DMS53 treated with DMSO at 0.1 percent for 48 hours (cell line): ENCODE data around the gene CDC45.

Source experiments
- DNase-seq: peaks from one replicate; lab custom pipeline; 2025; ENCODE audit not compliant: unreplicated experiment; lab: John Stamatoyannopoulos, UW

The CDC45 gene

GRCh38 chr22:19510919-19511341 lies 31.2 kb downstream of the CDC45 start:
- DNase-seq = no peak

DNA sequence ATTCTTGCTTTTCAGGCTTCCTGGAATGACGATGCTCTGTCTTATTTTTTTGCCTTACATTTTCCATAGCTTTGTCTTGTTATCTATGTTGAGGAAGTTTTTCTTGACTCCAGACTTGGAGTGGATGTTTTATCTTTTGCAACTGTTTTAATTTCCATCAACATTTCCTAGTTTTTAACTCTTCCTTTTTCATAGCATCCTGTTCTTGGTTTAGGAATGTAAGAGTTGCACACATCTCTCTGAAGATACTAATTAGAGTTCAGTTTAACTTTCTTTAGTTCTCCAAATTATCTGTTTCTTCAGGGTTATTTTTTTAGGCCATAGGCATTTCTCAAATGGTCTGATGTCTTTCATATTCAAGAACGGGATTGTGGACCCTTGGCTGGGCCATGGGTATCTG lies 34.1 kb downstream of the CDC45 start:
- DNase-seq = no peak

- DNase-seq = peak; percentile 17
These were observed 35.3 kb downstream of the CDC45 start for GRCh38 chr22:19514831-19515565.

GRCh38 chr22:19515654-19516377 lies 36.1 kb downstream of the CDC45 start:
- DNase-seq = no peak

DNA sequence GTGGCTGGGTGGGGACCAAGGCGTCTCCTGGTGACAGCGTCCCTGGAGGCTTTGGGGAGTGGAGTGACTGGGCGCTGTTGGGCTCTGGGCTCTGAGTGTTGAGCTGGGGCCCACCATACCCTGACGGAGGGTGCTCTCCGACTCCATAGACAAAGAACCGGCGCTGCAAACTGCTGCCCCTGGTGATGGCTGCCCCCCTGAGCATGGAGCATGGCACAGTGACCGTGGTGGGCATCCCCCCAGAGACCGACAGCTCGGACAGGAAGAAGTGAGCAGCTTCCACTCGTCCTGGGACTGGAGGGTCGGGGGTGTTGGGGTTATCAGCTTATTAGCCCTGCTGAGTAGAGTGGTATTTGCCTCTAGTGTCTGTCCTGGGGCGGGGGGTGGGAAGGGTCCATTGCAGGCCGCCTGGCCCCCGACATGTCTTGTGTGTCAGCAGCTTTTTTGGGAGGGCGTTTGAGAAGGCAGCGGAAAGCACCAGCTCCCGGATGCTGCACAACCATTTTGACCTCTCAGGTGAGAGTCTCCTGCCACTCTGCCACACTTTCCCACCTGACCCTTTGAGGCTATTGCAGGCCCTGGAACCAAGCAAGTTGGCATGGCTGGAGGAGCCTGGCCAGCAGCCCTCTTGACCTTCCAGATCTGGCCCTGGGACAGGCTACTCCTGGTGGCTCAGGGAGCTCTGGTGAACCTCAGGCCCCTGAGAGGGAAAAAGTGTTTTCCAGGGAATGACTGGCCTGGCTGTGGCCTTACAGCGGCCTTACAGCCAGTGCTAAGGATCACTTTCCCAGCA lies 36.9 kb downstream of the CDC45 start:
- DNase-seq = no peak

- DNase-seq = no peak
These were observed 37.4 kb downstream of the CDC45 start for GRCh38 chr22:19517171-19517500.

GRCh38 chr22:19517919-19518611 lies 38.3 kb downstream of the CDC45 start:
- DNase-seq = no peak

GRCh38 chr22:19518635-19519034 lies 38.9 kb downstream of the CDC45 start:
- DNase-seq = no peak

- DNase-seq = no peak
These were observed 39.6 kb downstream of the CDC45 start for GRCh38 chr22:19519041-19519926.

GRCh38 chr22:19520007-19520406 lies 40.3 kb downstream of the CDC45 start:
- no peak for DNase-seq

- DNase-seq = no peak
These were observed 41.0 kb downstream of the CDC45 start for GRCh38 chr22:19520566-19521305.

DNA sequence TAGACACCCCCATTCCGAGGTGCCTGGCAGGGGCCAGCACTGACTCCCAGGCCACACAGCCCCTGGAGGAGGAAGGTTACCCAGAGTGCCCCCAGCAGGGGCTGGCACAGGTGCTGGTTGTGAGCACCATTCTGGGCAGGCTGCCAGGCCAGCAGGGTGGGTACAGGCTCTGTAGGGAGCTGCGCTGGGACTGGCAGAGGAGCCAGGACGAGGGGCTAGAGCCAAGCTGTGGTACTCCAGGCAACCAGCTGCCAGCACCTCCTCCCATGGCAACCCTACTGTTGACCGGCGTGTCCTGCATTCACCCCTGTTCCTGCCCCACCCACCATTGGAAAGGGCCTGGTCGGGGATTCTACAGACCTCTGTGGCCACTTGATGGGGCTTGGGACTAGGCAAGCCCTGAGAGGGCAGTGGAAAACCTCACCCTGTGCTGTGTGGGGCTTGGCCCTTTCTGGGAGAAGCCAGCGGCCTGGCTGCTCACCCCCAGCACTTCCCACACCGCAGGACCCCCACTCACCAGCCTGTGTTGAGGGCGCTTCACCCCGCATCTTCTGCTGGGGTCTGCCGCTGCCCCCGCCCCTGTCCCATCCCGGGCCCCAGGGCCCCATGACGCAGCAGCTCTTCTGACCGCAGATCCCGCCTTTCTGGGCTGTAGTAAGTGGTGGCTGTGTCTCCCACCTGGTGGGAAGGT lies 42.6 kb downstream of the CDC45 start:
- DNase-seq = no peak

DNA sequence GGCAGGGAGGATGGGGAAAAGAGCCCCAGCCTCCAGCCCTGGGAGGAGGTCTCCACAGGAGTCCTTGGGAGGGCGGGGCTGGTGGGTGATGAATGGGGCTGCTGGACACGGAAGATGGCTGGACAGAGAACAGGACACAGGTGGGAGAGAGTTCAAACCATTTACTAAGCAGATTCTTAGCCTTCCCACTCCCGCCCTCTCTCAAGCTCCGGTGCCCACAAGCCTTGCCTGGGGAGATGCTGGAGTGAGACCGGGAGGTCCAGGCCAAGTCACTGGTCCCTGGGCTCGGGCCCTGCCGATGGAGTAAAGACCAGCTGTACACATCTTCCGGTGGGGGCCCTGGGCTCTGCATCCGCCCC lies 43.1 kb downstream of the CDC45 start:
- no peak for DNase-seq

- DNase-seq = no peak
These were observed 43.8 kb downstream of the CDC45 start for GRCh38 chr22:19523240-19524169.

DNA sequence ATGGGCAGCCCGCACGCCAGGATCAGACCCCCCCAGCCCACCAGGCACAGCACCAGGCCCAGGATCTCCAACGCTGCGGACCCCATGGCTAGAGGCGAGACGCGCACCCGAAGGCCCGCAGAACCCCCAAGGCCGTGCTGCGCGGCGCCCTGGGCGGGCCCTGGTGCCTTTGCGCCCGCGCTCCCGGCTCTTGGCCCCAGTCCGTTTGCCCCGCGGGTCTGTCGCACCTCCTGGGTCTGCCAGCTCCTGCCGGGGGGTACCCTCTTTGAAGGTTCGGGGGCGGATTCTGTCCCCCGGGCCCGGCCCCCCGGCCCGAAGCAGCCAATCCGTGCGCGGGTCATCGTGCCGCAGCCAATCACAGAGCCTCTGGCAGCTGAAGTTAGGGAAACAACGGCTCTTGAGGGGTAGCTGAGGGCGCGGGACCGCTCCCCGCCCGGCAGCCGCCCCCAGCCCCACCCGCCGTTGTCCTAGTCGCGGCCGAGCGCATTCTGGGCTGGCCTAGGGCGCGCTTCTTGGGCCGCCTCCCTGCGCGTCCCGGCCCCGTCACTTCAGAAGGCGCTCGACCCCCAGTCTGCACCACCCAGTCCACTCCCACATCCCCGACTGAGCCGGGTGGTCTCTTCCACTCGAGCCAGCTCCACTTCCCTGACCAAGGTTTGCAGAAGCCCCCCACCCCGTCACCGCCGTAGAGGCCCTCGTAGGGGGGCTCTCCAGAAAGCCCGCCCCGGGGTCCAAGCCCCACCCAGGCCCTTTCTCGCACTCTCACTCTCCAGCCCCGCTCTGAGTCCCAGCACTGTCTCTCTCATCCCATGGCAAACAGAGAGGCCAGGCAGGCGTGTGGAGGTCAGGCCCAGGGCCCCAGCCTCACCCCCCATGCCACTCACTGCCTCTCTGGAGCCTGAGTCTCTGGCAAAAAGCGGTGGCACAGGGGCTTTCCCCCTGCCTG lies 44.7 kb downstream of the CDC45 start, which contains the start of gene CLDN5:
CLDN5 (minus strand) TSS at position 241 of the 946 bp plus-strand sequence; CDS start at position 86, 155 bp downstream.
- no peak for DNase-seq

DNA sequence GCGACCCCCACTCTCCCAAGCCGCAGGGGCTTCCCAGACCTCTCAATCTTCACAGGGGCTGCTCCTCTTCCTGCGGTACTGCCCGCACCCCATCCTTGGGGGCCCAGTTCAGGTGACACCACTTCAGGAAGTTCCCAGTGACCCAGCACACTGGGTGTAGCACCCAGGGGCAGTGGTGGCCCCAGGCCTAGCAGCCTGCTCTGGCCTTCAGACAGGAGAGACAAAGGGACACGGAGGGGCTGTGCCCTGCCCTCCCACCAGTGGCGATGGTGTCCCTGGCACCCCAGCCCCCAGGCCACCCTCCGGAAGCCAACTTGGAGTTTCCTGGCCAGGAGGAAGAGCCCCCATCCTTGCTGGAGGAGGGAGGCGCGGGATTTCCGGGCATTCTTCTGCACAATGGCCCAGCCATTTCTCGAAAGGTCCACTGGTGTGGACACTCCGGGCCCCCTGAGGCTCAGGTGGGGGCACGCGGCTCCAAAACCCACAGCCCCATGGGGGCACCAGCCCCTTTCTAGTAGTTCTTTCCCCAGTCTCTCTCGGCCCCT lies 45.5 kb downstream of the CDC45 start:
- no peak for DNase-seq

GRCh38 chr22:19525666-19526065 lies 45.9 kb downstream of the CDC45 start:
- DNase-seq = no peak
